HCT116 (cell line): Measurements from ENCODE around the gene PCSK2. TPM values are rescaled to one million over a fixed set of nuclear protein-coding genes. Genes with fewer than 3 reads are reported as not detected.

Experiments
- ATAC-seq: fragments of 200-7000 bp; cut with Tn5 transposase; 2 replicates; pipeline ENCODE4 v1.9.1; 2020; ENCODE audit warnings: mild to moderate bottlenecking, moderate library complexity
- BruUV-seq: library from RNA; stranded (reverse); fragments of 400-500 nt; replicated peaks from 2 replicates; lab custom pipeline; 2021; lab: Mats Ljungman, UMichigan
- CTCF ChIA-PET: fragments of 300-600 bp; sonication (Branson Sonifier 250); formaldehyde crosslinking; loops from one replicate; lab custom pipeline; 2021; ENCODE audit warnings: antibody characterized with exemption; lab: Charles Lee
- POLR2A ChIA-PET: fragments of 300-600, 350-600 bp; sonication (Branson Sonifier 250); formaldehyde crosslinking; loops from one replicate; lab custom pipeline; 2021; ENCODE audit warnings: antibody characterized with exemption; lab: Charles Lee
- RAD21 ChIA-PET, 2 experiments: fragments of 300-600 bp; sonication (Branson Sonifier 250); formaldehyde crosslinking; loops; one replicate each; lab custom pipeline; 2023; ENCODE audit warnings: low total read pairs in 2 of 2; ENCODE audit not compliant: uncharacterized antibody in 2 of 2, unreplicated experiment in 2 of 2, low non-redundant PET in 1 of 2; lab: Charles Lee
- DNase-seq: peaks from one replicate; pipeline ENCODE4 v3.0.0-alpha.2; 2010; ENCODE audit warnings: low read depth, low spot score
- H2AFZ ChIP-seq: fragments of 200-600 bp; shearing (Covaris generic), sonication (generic); 2 replicates; pipeline ENCODE4 v1.6.1; 2017; ENCODE audit warnings: low read depth, mixed run types, mixed read lengths, antibody characterized with exemption, low read length; ENCODE audit not compliant: poor library complexity, severe bottlenecking
- H3K27ac ChIP-seq: 2 replicates; pipeline ENCODE4 v1.5.1; 2012; ENCODE audit warnings: low read depth, low read length
- H3K27me3 ChIP-seq: fragments of 200-600 bp; sonication (generic); 2 replicates; pipeline ENCODE4 v1.6.1; 2016; ENCODE audit warnings: mixed run types, low read length, mixed read lengths; ENCODE audit not compliant: insufficient read depth
- H3K36me3 ChIP-seq, 2 experiments: fragments of 200-500 bp in 1 of 2; fragments of 200-600 bp in 1 of 2; sonication (Bioruptor generic) in 1 of 2; sonication (generic) in 1 of 2; 2 replicates each; pipeline versions ENCODE4 v1.5.1 to v1.6.1; 2014 to 2016; ENCODE audit warnings: low read length in 2 of 2, inconsistent platforms in 1 of 2, mixed read lengths in 1 of 2, mixed run types in 1 of 2; ENCODE audit not compliant: insufficient read depth in 2 of 2, control insufficient read depth in 1 of 2
- H3K4me1 ChIP-seq, 2 experiments: fragments of 200-600 bp in 1 of 2; sonication (generic) in 1 of 2; 2 replicates each; pipeline versions ENCODE4 v1.5.1 to v1.6.1; 2012 to 2017; ENCODE audit warnings: low read length in 2 of 2, inconsistent platforms in 1 of 2, mild to moderate bottlenecking in 1 of 2, mixed read lengths in 1 of 2, mixed run types in 1 of 2, moderate library complexity in 1 of 2; ENCODE audit not compliant: insufficient read depth in 2 of 2, control insufficient read depth in 1 of 2
- H3K4me2 ChIP-seq: fragments of 200-600 bp; sonication (generic); 2 replicates; pipeline ENCODE4 v1.6.1; 2017; ENCODE audit warnings: mixed run types, low read length, mixed read lengths
- H3K4me3 ChIP-seq, 2 experiments: fragments of 200-600 bp in 1 of 2; sonication (generic) in 1 of 2; replicated peaks in 1 of 2; 2 replicates each; pipeline ENCODE4 v1.5.1; 2011 to 2016; ENCODE audit warnings: low read length in 2 of 2, control low read depth in 1 of 2, low read depth in 1 of 2, mild to moderate bottlenecking in 1 of 2, mixed read lengths in 1 of 2, mixed run types in 1 of 2
- H3K79me2 ChIP-seq: fragments of 200-600 bp; sonication (generic); 2 replicates; pipeline ENCODE4 v1.6.1; 2017; ENCODE audit warnings: mild to moderate bottlenecking, mixed run types, low read length, moderate library complexity, mixed read lengths; ENCODE audit not compliant: insufficient read depth
- H3K9ac ChIP-seq: fragments of 200-600 bp; sonication (generic); 2 replicates; pipeline ENCODE4 v1.6.1; 2016; ENCODE audit warnings: low read length, mixed read lengths
- H3K9me2 ChIP-seq: fragments of 200-600 bp; sonication (generic), shearing (Covaris generic); 2 replicates; pipeline ENCODE4 v1.6.1; 2017; ENCODE audit warnings: mixed run types, mild to moderate bottlenecking, moderate library complexity; ENCODE audit not compliant: insufficient read depth
- H3K9me3 ChIP-seq, 2 experiments: fragments of 200-500 bp in 1 of 2; fragments of 200-600 bp in 1 of 2; sonication (Bioruptor generic) in 1 of 2; sonication (generic) in 1 of 2; 2 replicates each; pipeline ENCODE4 v1.6.1; 2014 to 2017; ENCODE audit warnings: low read length in 2 of 2, mixed read lengths in 2 of 2, inconsistent platforms in 1 of 2, low read depth in 1 of 2, mild to moderate bottlenecking in 1 of 2, mixed run types in 1 of 2, moderate library complexity in 1 of 2; ENCODE audit not compliant: control insufficient read depth in 1 of 2, insufficient read depth in 1 of 2
- H4K20me1 ChIP-seq: fragments of 200-600 bp; sonication (generic), shearing (Covaris generic); 2 replicates; pipeline ENCODE4 v1.6.1; 2017; ENCODE audit warnings: mixed run types, mild to moderate bottlenecking, moderate library complexity; ENCODE audit not compliant: insufficient read depth
- CBX3 ChIP-seq: IDR thresholded peaks from 2 replicates; pipeline ENCODE4 v1.6.1; 2012; ENCODE audit warnings: low read depth
- EGR1 ChIP-seq: IDR thresholded peaks from 2 replicates; pipeline ENCODE4 v1.6.1; 2012; ENCODE audit warnings: low read depth
- EZH2 ChIP-seq: fragments of 200-600 bp; sonication (generic); IDR thresholded peaks from 2 replicates; pipeline ENCODE4 v1.6.1; 2017; ENCODE audit warnings: antibody characterized with exemption, mixed run types
- EZH2phosphoT487 ChIP-seq: fragments of 200-600 bp; IDR thresholded peaks from 2 replicates; pipeline ENCODE4 v1.6.1; 2018; ENCODE audit warnings: antibody characterized with exemption, borderline replicate concordance
- FOSL1 ChIP-seq: IDR thresholded peaks from 2 replicates; pipeline ENCODE4 v1.6.1; 2012; ENCODE audit warnings: low read depth
- JUND ChIP-seq: IDR thresholded peaks from 2 replicates; pipeline ENCODE4 v1.6.1; 2012
- MAX ChIP-seq: IDR thresholded peaks from 2 replicates; pipeline ENCODE4 v1.6.1; 2012
- RAD21 ChIP-seq: IDR thresholded peaks from 2 replicates; pipeline ENCODE4 v1.6.1; 2012; ENCODE audit warnings: low read depth, mild to moderate bottlenecking
- SIN3A ChIP-seq: IDR thresholded peaks from 2 replicates; pipeline ENCODE4 v1.6.1; 2012; ENCODE audit warnings: low read depth
- SP1 ChIP-seq: IDR thresholded peaks from 2 replicates; pipeline ENCODE4 v1.6.1; 2012; ENCODE audit warnings: low read depth
- SRF ChIP-seq: IDR thresholded peaks from 2 replicates; pipeline ENCODE4 v1.6.1; 2012; ENCODE audit warnings: low read depth
- TCF7L2 ChIP-seq: IDR thresholded peaks from 2 replicates; pipeline ENCODE4 v1.7.0; 2011; ENCODE audit warnings: borderline replicate concordance, inconsistent platforms; ENCODE audit not compliant: insufficient read depth, insufficient read length; ENCODE audit errors: extremely low read depth
- YY1 ChIP-seq: IDR thresholded peaks from 2 replicates; pipeline ENCODE4 v1.6.1; 2011; ENCODE audit warnings: low read length, low read depth, moderate library complexity, mild to moderate bottlenecking; ENCODE audit not compliant: insufficient replicate concordance; ENCODE audit errors: extremely low read depth
- ZBTB33 ChIP-seq: IDR thresholded peaks from 2 replicates; pipeline ENCODE4 v1.6.1; 2011; ENCODE audit warnings: mild to moderate bottlenecking, low read length, moderate library complexity; ENCODE audit not compliant: insufficient replicate concordance; ENCODE audit errors: extremely low read depth
- ZFX ChIP-seq: fragments of 450-650 bp; IDR thresholded peaks from 2 replicates; pipeline ENCODE4 v1.6.1; 2017
- intact Hi-C: fragments of 100-400 bp; cut with micrococcal nuclease; formaldehyde crosslinking; loops from 2 replicates; pipeline ENCODE4 v1.10.0; 2022
- total RNA-seq: library from RNA; stranded (reverse); gene quantifications from one replicate; pipeline ENCODE4 v1.2.1, GENCODE V29; 2021; ENCODE audit not compliant: unreplicated experiment
- TF ChIP-seq, protein P1 (sequence below): IDR thresholded peaks from 2 replicates; pipeline ENCODE4 v1.6.1; 2012; ENCODE audit warnings: low read depth

Gene PCSK2
- total RNA-seq, 1 experiment from 2014 or later, result not detected

DNA sequence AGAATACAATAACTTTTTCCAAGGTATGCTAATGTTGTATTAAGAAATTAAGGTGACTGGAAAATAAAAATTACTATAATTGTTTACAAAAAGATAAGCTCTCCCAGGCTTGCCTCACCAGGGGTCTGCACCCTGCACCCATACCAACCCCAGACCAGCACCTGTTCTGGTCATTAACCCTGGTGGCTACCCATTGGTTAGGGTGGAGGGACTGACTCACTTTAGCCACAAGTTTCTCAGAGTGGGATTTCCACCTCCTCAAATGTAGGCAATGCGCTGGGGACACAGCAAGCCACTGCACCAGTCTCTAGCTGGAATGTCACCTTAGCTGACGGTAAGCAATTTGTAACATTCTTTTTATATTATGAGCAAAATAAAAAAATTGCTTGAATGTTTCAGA is 221.2 kb downstream of the PCSK2 start:
- Histone ChIP-seq H3K4me1 (no peaks in the 10 kb centered on the region), H3K36me3 (no peaks in the 10 kb centered on the region), H3K79me2 (no peaks in the 10 kb centered on the region), H2AFZ (no peak overlapping the region), H3K9ac (no peak overlapping the region), H3K9me3 (no peaks in the 10 kb centered on the region), H3K27me3 (peaks cover 41% of the 10 kb centered on the region), H3K27ac (no peak overlapping the region), H4K20me1 (no peaks in the 10 kb centered on the region), H3K9me2 (no peaks in the 10 kb centered on the region), H3K4me3 (no peak overlapping the region), H3K4me2 (no peak overlapping the region)
- BruUV-seq, result no TSS peak
- DNase-seq (no peak), ATAC-seq (no peak)
- no peak for TF ChIP-seq RAD21
- TF ChIP-seq ZFX, result no peak
- no peak for TF ChIP-seq YY1
- TF ChIP-seq FOSL1, result no peak
- no peak for TF ChIP-seq SP1
- TF ChIP-seq EZH2, result no peak
- TF ChIP-seq TCF7L2, result no peak
- ChIA-PET RAD21 (no interaction called here), CTCF (interaction anchor here (1.2 kb wide), 1 partner anchor 644 kb away, joined by 3 read pairs; no protein-coding TSS in a partner anchor), POLR2A (no interaction called here)
- intact Hi-C loops, result no loop called here

DNA sequence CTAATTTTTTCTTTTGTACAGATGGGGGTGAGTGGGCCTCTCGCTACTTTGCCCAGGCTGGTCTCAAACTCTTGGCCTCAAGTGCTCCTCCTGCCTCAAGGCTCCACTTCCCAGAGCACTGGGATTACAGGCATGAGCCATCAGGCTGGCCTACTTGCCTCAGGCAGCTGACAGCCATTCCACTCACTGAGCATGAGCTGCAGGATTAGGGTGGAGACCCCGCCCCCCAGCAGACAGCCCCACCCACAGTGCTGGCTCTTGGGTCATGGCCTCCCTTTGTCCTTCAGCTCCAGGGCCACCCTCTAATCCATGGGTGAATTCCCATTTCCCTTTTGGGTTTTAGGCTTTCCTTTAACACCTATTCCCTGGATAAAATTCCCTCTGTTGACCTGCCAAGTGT is 222.2 kb downstream of the PCSK2 start:
- H3K27ac ChIP-seq, result no peak overlapping the region
- no peak overlapping the region for H2AFZ ChIP-seq
- peaks cover 31% of the 10 kb centered on the region for H3K27me3 ChIP-seq
- intact Hi-C loops, result no loop called here
- BruUV-seq, result no TSS peak
- TF ChIP-seq EZH2phosphoT487 (no peak), CBX3 (no peak), MAX (no peak), EZH2 (no peak), RAD21 (no peak), TCF7L2 (no peak), SRF (no peak), EGR1 (no peak), ZBTB33 (no peak), JUND (no peak), SIN3A (no peak)
- TF ChIP-seq, protein P1, sequence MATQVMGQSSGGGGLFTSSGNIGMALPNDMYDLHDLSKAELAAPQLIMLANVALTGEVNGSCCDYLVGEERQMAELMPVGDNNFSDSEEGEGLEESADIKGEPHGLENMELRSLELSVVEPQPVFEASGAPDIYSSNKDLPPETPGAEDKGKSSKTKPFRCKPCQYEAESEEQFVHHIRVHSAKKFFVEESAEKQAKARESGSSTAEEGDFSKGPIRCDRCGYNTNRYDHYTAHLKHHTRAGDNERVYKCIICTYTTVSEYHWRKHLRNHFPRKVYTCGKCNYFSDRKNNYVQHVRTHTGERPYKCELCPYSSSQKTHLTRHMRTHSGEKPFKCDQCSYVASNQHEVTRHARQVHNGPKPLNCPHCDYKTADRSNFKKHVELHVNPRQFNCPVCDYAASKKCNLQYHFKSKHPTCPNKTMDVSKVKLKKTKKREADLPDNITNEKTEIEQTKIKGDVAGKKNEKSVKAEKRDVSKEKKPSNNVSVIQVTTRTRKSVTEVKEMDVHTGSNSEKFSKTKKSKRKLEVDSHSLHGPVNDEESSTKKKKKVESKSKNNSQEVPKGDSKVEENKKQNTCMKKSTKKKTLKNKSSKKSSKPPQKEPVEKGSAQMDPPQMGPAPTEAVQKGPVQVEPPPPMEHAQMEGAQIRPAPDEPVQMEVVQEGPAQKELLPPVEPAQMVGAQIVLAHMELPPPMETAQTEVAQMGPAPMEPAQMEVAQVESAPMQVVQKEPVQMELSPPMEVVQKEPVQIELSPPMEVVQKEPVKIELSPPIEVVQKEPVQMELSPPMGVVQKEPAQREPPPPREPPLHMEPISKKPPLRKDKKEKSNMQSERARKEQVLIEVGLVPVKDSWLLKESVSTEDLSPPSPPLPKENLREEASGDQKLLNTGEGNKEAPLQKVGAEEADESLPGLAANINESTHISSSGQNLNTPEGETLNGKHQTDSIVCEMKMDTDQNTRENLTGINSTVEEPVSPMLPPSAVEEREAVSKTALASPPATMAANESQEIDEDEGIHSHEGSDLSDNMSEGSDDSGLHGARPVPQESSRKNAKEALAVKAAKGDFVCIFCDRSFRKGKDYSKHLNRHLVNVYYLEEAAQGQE, result no peak
- H3K9me3 ChIP-seq, result no peaks in the 10 kb centered on the region
- H4K20me1 ChIP-seq, result no peaks in the 10 kb centered on the region
- H3K4me1 ChIP-seq, result no peaks in the 10 kb centered on the region
- H3K4me2 ChIP-seq, result no peak overlapping the region
- no peak overlapping the region for H3K9ac ChIP-seq
- H3K9me2 ChIP-seq, result no peaks in the 10 kb centered on the region
- H3K36me3 ChIP-seq, result no peaks in the 10 kb centered on the region
- POLR2A ChIA-PET, result no interaction called here
- RAD21 ChIA-PET, result no interaction called here
- H3K4me3 ChIP-seq, result no peak overlapping the region
- DNase-seq (no peak), ATAC-seq (peak; percentile 66)
- CTCF ChIA-PET, result interaction anchor here (1.2 kb wide), 1 partner anchor 645 kb away, joined by 3 read pairs; no protein-coding TSS in a partner anchor
- H3K79me2 ChIP-seq, result no peaks in the 10 kb centered on the region
